Measurements from ENCODE around the gene EML4. TPM values are rescaled to one million over a fixed set of nuclear protein-coding genes. Genes with fewer than 3 reads are reported as not detected.

EML4 gene
- total RNA-seq, 3 donors from 2014 or later (not counting 1 experiment from before 2014, with no cell fraction given): 88.4 to 136 (median 91.5) TPM

DNA sequence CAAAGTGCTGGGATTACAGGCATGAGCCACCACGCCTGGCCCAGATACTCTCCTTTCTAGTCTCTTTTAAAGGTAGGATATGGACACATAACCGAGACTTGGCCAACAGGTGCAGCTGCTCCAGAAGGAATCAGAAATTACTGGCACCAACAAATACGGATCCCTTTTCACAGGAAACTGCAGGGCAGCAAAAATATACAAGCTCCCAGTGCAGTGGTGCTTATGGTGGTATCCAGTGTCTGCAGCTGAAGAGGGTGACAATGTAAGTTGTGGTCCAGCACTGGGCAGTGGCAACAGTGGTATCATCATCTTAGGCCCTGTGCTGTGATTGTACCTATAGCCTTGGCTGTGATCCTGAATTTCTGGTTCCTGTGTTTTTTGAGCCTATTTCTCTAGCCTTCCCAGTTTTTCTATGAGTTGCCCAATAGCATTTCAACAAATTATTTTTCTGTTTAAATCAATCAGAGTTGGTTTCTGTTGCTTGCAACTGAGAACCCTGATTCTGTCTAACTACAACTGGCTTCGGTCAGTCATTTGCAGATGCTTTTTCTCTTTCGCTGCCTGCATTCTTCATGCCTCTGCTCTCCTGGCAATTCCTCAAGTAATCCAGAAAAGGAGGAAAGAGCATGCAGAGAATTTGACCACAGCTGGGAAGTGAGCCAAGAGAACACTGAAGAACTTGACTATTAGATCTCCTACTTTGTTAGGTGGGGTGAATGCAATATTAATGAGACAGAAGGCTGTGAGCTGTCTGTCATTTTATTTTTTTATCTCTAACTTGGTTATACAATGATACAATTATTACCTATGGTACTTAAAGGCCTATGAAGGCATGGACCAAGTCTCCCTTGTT, 30.8 kb upstream of the EML4 start:
- Mint-ChIP-seq H3K27ac (no peak overlapping the region), H3K4me1 (peaks cover 12 to 13% of the 10 kb centered on the region in 2 donors), H3K9me3 (no peaks in the 10 kb centered on the region), H3K27me3 (ENCODE audit: low read depth in 2 of 2) (peaks cover 0 to 5% of the 10 kb centered on the region in 2 donors), H3K36me3 (no peaks in the 10 kb centered on the region), H3K4me3 (no peak overlapping the region)
- Histone ChIP-seq H3K4me3 (ENCODE audit: low read length) (no peak overlapping the region), H3K4me1 (ENCODE audit: control insufficient read depth, insufficient read depth, low read length) (peaks cover 39% of the 10 kb centered on the region), H3K9me3 (ENCODE audit: control insufficient read depth, insufficient read depth, low read length) (no peaks in the 10 kb centered on the region), H3K27me3 (ENCODE audit: control insufficient read depth, insufficient read depth, low read length) (no peaks in the 10 kb centered on the region), H3K36me3 (ENCODE audit: control insufficient read depth, insufficient read depth, low read length) (no peaks in the 10 kb centered on the region), H3K27ac (ENCODE audit: low read length) (no peak overlapping the region)
- DNase-seq (no peak), ATAC-seq (no peak)
- intact Hi-C loops (cut with micrococcal nuclease): no loop called here
- 96% methylated on average over 5 of the region's 5 CpGs for WGBS (ENCODE audit: insufficient coverage)
- TF ChIP-seq, protein P1, sequence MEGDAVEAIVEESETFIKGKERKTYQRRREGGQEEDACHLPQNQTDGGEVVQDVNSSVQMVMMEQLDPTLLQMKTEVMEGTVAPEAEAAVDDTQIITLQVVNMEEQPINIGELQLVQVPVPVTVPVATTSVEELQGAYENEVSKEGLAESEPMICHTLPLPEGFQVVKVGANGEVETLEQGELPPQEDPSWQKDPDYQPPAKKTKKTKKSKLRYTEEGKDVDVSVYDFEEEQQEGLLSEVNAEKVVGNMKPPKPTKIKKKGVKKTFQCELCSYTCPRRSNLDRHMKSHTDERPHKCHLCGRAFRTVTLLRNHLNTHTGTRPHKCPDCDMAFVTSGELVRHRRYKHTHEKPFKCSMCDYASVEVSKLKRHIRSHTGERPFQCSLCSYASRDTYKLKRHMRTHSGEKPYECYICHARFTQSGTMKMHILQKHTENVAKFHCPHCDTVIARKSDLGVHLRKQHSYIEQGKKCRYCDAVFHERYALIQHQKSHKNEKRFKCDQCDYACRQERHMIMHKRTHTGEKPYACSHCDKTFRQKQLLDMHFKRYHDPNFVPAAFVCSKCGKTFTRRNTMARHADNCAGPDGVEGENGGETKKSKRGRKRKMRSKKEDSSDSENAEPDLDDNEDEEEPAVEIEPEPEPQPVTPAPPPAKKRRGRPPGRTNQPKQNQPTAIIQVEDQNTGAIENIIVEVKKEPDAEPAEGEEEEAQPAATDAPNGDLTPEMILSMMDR (IDR thresholded peaks at IDR 0.05): no peak

DNA sequence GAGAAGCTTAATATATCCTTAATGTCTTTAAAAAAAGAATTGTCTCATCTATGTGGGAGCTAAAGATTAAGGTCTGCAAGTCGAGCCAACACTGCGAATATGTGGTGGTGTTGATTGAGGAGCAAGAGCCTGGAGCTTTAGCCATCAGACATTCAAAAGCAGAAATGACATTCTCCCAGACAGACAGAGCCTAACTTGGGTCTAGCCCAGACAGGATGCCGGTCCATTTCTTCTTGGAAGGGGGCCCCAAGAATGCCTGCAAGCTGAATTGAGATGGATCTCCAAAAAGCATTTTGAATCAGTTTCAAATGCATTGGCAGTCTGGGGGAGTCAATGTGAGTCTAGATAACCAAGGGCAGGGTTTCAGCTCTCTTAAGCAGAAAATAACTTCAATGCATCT, 30.1 kb upstream of the EML4 start:
- no peak overlapping the region for H3K4me3 ChIP-seq (ENCODE audit: low read length)
- no peak for ATAC-seq
- H3K27me3 ChIP-seq (ENCODE audit: control insufficient read depth, insufficient read depth, low read length): no peaks in the 10 kb centered on the region
- no peak for DNase-seq
- peaks cover 31% of the 10 kb centered on the region for H3K4me1 ChIP-seq (ENCODE audit: control insufficient read depth, insufficient read depth, low read length)
- H3K27me3 Mint-ChIP-seq (ENCODE audit: low read depth in 2 of 2): peaks cover 0 to 8% of the 10 kb centered on the region in 2 donors
- H3K9me3 Mint-ChIP-seq: no peaks in the 10 kb centered on the region
- H3K36me3 Mint-ChIP-seq: no peaks in the 10 kb centered on the region
- no peak overlapping the region for H3K27ac ChIP-seq (ENCODE audit: low read length)
- no peaks in the 10 kb centered on the region for H3K9me3 ChIP-seq (ENCODE audit: control insufficient read depth, insufficient read depth, low read length)
- no peaks in the 10 kb centered on the region for H3K36me3 ChIP-seq (ENCODE audit: control insufficient read depth, insufficient read depth, low read length)
- H3K4me3 Mint-ChIP-seq: no peak overlapping the region
- H3K27ac Mint-ChIP-seq: no peak overlapping the region
- intact Hi-C loops (cut with micrococcal nuclease): no loop called here
- TF ChIP-seq, protein P1 (IDR thresholded peaks at IDR 0.05): no peak
- WGBS (ENCODE audit: insufficient coverage): 96% methylated on average over 3 of the region's 3 CpGs
- peaks cover 6% of the 10 kb centered on the region in 2 donors for H3K4me1 Mint-ChIP-seq

DNA sequence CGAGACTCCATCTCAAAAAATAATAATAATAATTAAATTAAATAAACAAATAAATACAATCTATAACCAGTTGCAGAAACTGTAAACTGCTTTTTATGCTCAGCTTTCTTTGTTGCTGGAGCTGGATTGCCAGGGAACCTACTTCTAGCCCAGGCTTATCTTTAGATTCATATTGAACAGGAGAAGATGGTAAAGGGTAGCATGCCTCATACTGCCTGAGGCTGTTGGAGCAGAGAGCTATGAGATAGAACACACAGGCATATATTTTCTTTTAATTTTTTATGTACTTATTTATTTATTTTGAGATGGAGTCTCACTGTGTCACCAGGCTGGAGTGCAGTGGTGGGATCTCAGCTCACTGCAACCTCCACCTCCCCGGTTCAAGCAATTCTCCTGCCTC, 28.7 kb upstream of the EML4 start:
- Mint-ChIP-seq H3K4me1 (peaks cover 5% of the 10 kb centered on the region in 2 donors), H3K27me3 (ENCODE audit: low read depth in 2 of 2) (peaks cover 0 to 8% of the 10 kb centered on the region in 2 donors), H3K4me3 (no peak overlapping the region), H3K36me3 (no peaks in the 10 kb centered on the region), H3K27ac (no peak overlapping the region), H3K9me3 (no peaks in the 10 kb centered on the region)
- ATAC-seq (no peak), DNase-seq (no peak)
- no peaks in the 10 kb centered on the region for H3K36me3 ChIP-seq (ENCODE audit: control insufficient read depth, insufficient read depth, low read length)
- WGBS (ENCODE audit: insufficient coverage): 100% methylated on average over 1 of the region's 2 CpGs
- peaks cover 20% of the 10 kb centered on the region for H3K4me1 ChIP-seq (ENCODE audit: control insufficient read depth, insufficient read depth, low read length)
- H3K9me3 ChIP-seq (ENCODE audit: control insufficient read depth, insufficient read depth, low read length): no peaks in the 10 kb centered on the region
- TF ChIP-seq, protein P1 (IDR thresholded peaks at IDR 0.05): no peak
- H3K27me3 ChIP-seq (ENCODE audit: control insufficient read depth, insufficient read depth, low read length): no peaks in the 10 kb centered on the region
- no peak overlapping the region for H3K27ac ChIP-seq (ENCODE audit: low read length)
- H3K4me3 ChIP-seq (ENCODE audit: low read length): no peak overlapping the region
- intact Hi-C loops (cut with micrococcal nuclease): no loop called here

Data from natural killer cell (primary cell).